WTC11 (cell line): ENCODE data around the gene ZNF804B. TPM values are rescaled to one million over a fixed set of nuclear protein-coding genes. Genes with fewer than 3 reads are reported as not detected.

ENCODE experiments used
- ATAC-seq: fragments of 200-7000 bp; cut with Tn5 transposase; 2 replicates; pipeline ENCODE4 v1.10.0; 2021; ENCODE audit warnings: mild to moderate bottlenecking, moderate library complexity
- CTCF ChIA-PET: fragments of 300-600 bp; sonication (Branson Sonifier 250); formaldehyde crosslinking; loops from one replicate; lab custom pipeline; 2021; ENCODE audit warnings: antibody characterized with exemption; lab: Charles Lee
- POLR2A ChIA-PET: fragments of 350-600 bp; sonication (Branson Sonifier 250); formaldehyde crosslinking; loops from one replicate; lab custom pipeline; 2021; ENCODE audit warnings: antibody characterized with exemption; lab: Charles Lee
- DNase-seq: peaks from one replicate; pipeline ENCODE4 v3.0.0; 2021; ENCODE audit warnings: low spot score
- H3K27ac Mint-ChIP-seq: 2 replicates; pipeline ENCODE4 v1.8.0; 2021; ENCODE audit warnings: mixed read lengths
- H3K27me3 Mint-ChIP-seq: 2 replicates; pipeline ENCODE4 v1.8.0; 2021; ENCODE audit warnings: low read depth, mild to moderate bottlenecking, moderate library complexity, mixed read lengths
- H3K36me3 Mint-ChIP-seq: 2 replicates; pipeline ENCODE4 v1.8.0; 2021; ENCODE audit warnings: mixed read lengths
- H3K4me1 Mint-ChIP-seq: 2 replicates; pipeline ENCODE4 v1.8.0; 2022; ENCODE audit warnings: mixed read lengths
- H3K4me3 Mint-ChIP-seq: 2 replicates; pipeline ENCODE4 v1.8.0; 2021; ENCODE audit warnings: mild to moderate bottlenecking, moderate library complexity, mixed read lengths
- H3K9me3 Mint-ChIP-seq: 2 replicates; pipeline ENCODE4 v1.8.0; 2021; ENCODE audit warnings: mixed read lengths
- CREM ChIP-seq: sonication (generic); formaldehyde crosslinking; IDR thresholded peaks from 2 replicates; pipeline ENCODE4 v1.8.1; 2022; ENCODE audit warnings: mild to moderate bottlenecking, missing genetic modification reagents, moderate library complexity
- ETV6 ChIP-seq: sonication (generic); formaldehyde crosslinking; IDR thresholded peaks from 2 replicates; pipeline ENCODE4 v1.8.1; 2022; ENCODE audit warnings: mild to moderate bottlenecking, missing genetic modification reagents
- GABPB1 ChIP-seq: sonication (generic); formaldehyde crosslinking; IDR thresholded peaks from 2 replicates; pipeline ENCODE4 v1.8.1; 2023; ENCODE audit warnings: mild to moderate bottlenecking, missing genetic modification reagents
- GTF2I ChIP-seq: fragments of 250-450 bp; sonication (Bioruptor Pico); conservative IDR thresholded peaks from 2 replicates; pipeline ENCODE4 v1.4.0; 2021; ENCODE audit warnings: mild to moderate bottlenecking
- ZBTB21 ChIP-seq: sonication (generic); formaldehyde crosslinking; IDR thresholded peaks from 2 replicates; pipeline ENCODE4 v1.8.1; 2023; ENCODE audit warnings: mild to moderate bottlenecking, missing genetic modification reagents, borderline replicate concordance
- total RNA-seq: library from RNA; stranded (reverse); gene quantifications from 3 replicates; pipeline ENCODE4 v1.2.3, GENCODE V29; 2021
- TF ChIP-seq, protein P1 (sequence below): sonication (generic); formaldehyde crosslinking; IDR thresholded peaks from 2 replicates; pipeline ENCODE4 v1.8.0; 2022; ENCODE audit warnings: mild to moderate bottlenecking, missing genetic modification reagents
- TF ChIP-seq, protein P2 (sequence below): fragments of 250-450 bp; sonication (Bioruptor Pico); IDR thresholded peaks from 2 replicates; pipeline ENCODE4 v1.9.0; 2021; ENCODE audit warnings: mild to moderate bottlenecking, borderline replicate concordance
- TF ChIP-seq, protein P3 (sequence below): sonication (generic); formaldehyde crosslinking; IDR thresholded peaks from 2 replicates; pipeline ENCODE4 v1.8.1; 2023; ENCODE audit warnings: mild to moderate bottlenecking, missing genetic modification reagents, moderate library complexity
- TF ChIP-seq, protein P4 (sequence below): sonication (generic); formaldehyde crosslinking; IDR thresholded peaks from 2 replicates; pipeline ENCODE4 v1.8.1; 2023; ENCODE audit warnings: mild to moderate bottlenecking, missing genetic modification reagents, borderline replicate concordance
- TF ChIP-seq, protein P5 (sequence below): fragments of 250-450 bp; sonication (Bioruptor Pico); IDR thresholded peaks from 2 replicates; pipeline ENCODE4 v1.8.0; 2021; ENCODE audit warnings: mild to moderate bottlenecking
- TF ChIP-seq, protein P6 (sequence below): sonication (generic); formaldehyde crosslinking; IDR thresholded peaks from 2 replicates; pipeline ENCODE4 v1.8.0; 2022; ENCODE audit warnings: mild to moderate bottlenecking, missing genetic modification reagents

The ZNF804B gene
- total RNA-seq, 1 experiment from 2014 or later: 0.04 TPM

DNA sequence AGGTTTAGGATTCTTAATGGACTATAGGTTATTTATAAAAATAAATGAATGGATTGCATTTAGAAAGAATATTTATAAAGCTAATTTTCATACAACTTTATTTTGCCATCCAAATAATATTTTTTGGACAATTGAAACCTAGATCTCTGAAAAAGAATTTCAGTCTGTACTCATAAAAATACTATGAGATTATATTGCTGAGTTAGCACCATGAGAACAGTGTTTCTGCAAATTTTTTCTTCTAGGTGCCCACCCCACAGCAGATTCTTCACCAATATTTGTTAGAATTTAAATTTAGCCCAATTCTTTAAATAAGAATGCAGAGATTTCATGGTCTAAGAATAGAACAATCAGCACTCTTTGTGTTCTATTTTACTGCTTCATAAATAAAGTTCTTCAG lies 121.6 kb downstream of the ZNF804B start (continued):
- TF ChIP-seq ETV6 (CRISPR knock-in tag): no peak

DNA sequence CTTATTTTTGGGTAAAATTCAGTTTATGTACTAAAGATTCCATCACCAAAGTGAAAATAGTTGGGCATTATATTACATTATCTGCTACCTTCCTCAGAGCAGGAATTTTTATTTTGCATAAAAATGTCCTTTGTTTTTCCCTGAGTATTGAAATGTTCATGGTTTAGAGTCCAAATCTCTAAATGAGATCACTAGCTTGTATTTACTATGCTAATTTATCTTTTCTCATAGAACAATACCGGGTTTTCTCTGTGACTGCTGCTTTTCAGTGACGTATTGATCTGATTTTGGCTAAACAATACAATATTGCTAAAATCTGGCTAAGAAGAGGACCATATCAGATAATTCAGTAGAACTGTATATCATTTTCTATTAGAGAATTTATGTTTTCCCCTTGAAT lies 125.6 kb downstream of the ZNF804B start:
- Mint-ChIP-seq H3K36me3 (no peaks in the 10 kb centered on the region), H3K9me3 (no peaks in the 10 kb centered on the region), H3K4me3 (no peak overlapping the region), H3K27me3 (no peaks in the 10 kb centered on the region), H3K27ac (no peak overlapping the region), H3K4me1 (peaks cover 5% of the 10 kb centered on the region; the same call in 1 of the 2 replicates)
- ATAC-seq (no peak), DNase-seq (no peak)
- TF ChIP-seq CREM: no peak
- TF ChIP-seq, protein P1, sequence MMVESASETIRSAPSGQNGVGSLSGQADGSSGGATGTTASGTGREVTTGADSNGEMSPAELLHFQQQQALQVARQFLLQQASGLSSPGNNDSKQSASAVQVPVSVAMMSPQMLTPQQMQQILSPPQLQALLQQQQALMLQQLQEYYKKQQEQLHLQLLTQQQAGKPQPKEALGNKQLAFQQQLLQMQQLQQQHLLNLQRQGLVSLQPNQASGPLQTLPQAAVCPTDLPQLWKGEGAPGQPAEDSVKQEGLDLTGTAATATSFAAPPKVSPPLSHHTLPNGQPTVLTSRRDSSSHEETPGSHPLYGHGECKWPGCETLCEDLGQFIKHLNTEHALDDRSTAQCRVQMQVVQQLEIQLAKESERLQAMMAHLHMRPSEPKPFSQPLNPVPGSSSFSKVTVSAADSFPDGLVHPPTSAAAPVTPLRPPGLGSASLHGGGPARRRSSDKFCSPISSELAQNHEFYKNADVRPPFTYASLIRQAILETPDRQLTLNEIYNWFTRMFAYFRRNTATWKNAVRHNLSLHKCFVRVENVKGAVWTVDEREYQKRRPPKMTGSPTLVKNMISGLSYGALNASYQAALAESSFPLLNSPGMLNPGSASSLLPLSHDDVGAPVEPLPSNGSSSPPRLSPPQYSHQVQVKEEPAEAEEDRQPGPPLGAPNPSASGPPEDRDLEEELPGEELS (CRISPR knock-in tag): no peak
- TF ChIP-seq GTF2I (CRISPR knock-in tag): no peak
- TF ChIP-seq, protein P2, sequence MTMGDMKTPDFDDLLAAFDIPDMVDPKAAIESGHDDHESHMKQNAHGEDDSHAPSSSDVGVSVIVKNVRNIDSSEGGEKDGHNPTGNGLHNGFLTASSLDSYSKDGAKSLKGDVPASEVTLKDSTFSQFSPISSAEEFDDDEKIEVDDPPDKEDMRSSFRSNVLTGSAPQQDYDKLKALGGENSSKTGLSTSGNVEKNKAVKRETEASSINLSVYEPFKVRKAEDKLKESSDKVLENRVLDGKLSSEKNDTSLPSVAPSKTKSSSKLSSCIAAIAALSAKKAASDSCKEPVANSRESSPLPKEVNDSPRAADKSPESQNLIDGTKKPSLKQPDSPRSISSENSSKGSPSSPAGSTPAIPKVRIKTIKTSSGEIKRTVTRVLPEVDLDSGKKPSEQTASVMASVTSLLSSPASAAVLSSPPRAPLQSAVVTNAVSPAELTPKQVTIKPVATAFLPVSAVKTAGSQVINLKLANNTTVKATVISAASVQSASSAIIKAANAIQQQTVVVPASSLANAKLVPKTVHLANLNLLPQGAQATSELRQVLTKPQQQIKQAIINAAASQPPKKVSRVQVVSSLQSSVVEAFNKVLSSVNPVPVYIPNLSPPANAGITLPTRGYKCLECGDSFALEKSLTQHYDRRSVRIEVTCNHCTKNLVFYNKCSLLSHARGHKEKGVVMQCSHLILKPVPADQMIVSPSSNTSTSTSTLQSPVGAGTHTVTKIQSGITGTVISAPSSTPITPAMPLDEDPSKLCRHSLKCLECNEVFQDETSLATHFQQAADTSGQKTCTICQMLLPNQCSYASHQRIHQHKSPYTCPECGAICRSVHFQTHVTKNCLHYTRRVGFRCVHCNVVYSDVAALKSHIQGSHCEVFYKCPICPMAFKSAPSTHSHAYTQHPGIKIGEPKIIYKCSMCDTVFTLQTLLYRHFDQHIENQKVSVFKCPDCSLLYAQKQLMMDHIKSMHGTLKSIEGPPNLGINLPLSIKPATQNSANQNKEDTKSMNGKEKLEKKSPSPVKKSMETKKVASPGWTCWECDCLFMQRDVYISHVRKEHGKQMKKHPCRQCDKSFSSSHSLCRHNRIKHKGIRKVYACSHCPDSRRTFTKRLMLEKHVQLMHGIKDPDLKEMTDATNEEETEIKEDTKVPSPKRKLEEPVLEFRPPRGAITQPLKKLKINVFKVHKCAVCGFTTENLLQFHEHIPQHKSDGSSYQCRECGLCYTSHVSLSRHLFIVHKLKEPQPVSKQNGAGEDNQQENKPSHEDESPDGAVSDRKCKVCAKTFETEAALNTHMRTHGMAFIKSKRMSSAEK (CRISPR knock-in tag): no peak
- TF ChIP-seq, protein P3, sequence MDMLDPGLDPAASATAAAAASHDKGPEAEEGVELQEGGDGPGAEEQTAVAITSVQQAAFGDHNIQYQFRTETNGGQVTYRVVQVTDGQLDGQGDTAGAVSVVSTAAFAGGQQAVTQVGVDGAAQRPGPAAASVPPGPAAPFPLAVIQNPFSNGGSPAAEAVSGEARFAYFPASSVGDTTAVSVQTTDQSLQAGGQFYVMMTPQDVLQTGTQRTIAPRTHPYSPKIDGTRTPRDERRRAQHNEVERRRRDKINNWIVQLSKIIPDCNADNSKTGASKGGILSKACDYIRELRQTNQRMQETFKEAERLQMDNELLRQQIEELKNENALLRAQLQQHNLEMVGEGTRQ (CRISPR knock-in tag): no peak
- TF ChIP-seq, protein P4, sequence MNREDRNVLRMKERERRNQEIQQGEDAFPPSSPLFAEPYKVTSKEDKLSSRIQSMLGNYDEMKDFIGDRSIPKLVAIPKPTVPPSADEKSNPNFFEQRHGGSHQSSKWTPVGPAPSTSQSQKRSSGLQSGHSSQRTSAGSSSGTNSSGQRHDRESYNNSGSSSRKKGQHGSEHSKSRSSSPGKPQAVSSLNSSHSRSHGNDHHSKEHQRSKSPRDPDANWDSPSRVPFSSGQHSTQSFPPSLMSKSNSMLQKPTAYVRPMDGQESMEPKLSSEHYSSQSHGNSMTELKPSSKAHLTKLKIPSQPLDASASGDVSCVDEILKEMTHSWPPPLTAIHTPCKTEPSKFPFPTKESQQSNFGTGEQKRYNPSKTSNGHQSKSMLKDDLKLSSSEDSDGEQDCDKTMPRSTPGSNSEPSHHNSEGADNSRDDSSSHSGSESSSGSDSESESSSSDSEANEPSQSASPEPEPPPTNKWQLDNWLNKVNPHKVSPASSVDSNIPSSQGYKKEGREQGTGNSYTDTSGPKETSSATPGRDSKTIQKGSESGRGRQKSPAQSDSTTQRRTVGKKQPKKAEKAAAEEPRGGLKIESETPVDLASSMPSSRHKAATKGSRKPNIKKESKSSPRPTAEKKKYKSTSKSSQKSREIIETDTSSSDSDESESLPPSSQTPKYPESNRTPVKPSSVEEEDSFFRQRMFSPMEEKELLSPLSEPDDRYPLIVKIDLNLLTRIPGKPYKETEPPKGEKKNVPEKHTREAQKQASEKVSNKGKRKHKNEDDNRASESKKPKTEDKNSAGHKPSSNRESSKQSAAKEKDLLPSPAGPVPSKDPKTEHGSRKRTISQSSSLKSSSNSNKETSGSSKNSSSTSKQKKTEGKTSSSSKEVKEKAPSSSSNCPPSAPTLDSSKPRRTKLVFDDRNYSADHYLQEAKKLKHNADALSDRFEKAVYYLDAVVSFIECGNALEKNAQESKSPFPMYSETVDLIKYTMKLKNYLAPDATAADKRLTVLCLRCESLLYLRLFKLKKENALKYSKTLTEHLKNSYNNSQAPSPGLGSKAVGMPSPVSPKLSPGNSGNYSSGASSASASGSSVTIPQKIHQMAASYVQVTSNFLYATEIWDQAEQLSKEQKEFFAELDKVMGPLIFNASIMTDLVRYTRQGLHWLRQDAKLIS: no peak
- TF ChIP-seq, protein P5, sequence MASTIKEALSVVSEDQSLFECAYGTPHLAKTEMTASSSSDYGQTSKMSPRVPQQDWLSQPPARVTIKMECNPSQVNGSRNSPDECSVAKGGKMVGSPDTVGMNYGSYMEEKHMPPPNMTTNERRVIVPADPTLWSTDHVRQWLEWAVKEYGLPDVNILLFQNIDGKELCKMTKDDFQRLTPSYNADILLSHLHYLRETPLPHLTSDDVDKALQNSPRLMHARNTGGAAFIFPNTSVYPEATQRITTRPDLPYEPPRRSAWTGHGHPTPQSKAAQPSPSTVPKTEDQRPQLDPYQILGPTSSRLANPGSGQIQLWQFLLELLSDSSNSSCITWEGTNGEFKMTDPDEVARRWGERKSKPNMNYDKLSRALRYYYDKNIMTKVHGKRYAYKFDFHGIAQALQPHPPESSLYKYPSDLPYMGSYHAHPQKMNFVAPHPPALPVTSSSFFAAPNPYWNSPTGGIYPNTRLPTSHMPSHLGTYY (CRISPR knock-in tag): no peak
- TF ChIP-seq, protein P6, sequence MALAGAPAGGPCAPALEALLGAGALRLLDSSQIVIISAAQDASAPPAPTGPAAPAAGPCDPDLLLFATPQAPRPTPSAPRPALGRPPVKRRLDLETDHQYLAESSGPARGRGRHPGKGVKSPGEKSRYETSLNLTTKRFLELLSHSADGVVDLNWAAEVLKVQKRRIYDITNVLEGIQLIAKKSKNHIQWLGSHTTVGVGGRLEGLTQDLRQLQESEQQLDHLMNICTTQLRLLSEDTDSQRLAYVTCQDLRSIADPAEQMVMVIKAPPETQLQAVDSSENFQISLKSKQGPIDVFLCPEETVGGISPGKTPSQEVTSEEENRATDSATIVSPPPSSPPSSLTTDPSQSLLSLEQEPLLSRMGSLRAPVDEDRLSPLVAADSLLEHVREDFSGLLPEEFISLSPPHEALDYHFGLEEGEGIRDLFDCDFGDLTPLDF: no peak
- CTCF ChIA-PET: no interaction called here
- POLR2A ChIA-PET: no interaction called here

DNA sequence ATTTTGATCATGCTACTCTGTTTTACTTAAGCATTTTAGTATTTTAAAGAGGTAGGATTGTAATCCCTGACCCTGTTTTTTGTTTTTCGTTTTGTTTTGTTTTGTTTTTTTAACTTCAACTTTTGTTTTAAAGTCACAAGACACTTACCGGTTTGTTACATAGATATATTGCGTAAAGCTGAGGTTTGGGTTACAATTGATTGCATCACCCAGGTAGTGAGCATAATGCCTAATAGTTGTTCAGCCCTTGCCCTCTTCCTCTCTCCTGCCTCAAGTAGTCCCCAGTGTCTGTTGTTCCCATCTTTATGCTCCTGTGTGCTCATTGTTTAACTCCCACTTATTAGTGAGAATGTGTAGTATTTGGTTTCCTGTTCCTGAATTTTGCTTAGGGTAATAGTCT lies 129.2 kb downstream of the ZNF804B start:
- POLR2A ChIA-PET: no interaction called here
- CTCF ChIA-PET: no interaction called here
- ATAC-seq (no peak), DNase-seq (no peak)
- peaks cover 5% of the 10 kb centered on the region; the same call in 1 of the 2 replicates for H3K4me1 Mint-ChIP-seq
- no peaks in the 10 kb centered on the region for H3K27me3 Mint-ChIP-seq
- no peaks in the 10 kb centered on the region for H3K36me3 Mint-ChIP-seq
- H3K4me3 Mint-ChIP-seq: no peak overlapping the region
- H3K9me3 Mint-ChIP-seq: no peaks in the 10 kb centered on the region
- peak; percentile 92 for TF ChIP-seq GABPB1 (CRISPR knock-in tag)
- TF ChIP-seq ZBTB21: no peak
- TF ChIP-seq, protein P4: no peak
- H3K27ac Mint-ChIP-seq: no peak overlapping the region
